Measurements from ENCODE around the gene EEFSEC.

Gene EEFSEC

DNA sequence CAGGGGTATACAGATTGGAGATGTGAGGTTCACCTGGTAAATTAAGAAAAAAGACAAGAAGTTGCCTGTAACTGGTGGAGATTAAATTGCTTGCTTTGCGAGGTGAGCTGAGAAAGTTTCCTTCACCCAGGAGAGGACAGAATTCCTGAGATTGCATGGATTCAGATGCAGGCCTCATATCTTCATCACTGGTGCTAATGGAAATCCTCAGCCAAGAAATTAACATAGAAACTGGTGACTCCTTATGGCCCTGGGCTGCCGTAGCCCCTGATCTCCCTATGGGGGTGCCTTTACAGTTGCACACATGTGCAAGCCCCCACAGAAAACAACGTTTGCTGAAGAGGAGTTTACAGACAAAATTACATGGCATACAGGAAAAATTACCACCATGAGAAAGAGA, 68.0 kb downstream of the EEFSEC start:
- no peak for DNase-seq

GRCh38 chr3:128222796-128223385, 69.6 kb downstream of the EEFSEC start:
- DNase-seq: no peak

DNA sequence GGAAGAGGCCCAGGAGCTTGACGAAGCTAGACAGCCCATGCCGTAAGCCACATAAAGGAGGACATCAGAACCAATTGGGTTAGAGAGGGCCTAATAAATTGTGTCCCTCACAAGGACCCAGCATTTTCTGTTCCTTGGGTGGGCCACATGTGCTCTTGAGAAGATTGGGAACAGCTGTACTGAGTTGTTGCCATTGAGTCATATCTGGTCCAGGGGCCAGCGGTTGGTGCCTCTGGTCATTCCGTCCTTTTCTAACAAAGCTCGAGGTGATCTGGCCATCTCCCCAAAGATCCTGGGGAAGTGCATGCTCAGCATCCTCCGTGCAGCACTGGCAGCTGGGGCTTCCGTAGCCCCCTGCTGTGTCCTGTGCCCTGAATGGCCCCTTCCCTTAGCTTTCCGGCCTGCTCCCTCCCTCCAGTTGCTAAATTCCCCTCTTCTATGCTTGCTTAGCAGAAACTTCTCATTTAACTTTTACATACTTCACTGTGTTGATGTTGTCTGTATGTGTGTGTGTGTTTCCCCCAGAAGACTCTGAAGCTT, 73.0 kb downstream of the EEFSEC start:
- no peak for DNase-seq

DNA sequence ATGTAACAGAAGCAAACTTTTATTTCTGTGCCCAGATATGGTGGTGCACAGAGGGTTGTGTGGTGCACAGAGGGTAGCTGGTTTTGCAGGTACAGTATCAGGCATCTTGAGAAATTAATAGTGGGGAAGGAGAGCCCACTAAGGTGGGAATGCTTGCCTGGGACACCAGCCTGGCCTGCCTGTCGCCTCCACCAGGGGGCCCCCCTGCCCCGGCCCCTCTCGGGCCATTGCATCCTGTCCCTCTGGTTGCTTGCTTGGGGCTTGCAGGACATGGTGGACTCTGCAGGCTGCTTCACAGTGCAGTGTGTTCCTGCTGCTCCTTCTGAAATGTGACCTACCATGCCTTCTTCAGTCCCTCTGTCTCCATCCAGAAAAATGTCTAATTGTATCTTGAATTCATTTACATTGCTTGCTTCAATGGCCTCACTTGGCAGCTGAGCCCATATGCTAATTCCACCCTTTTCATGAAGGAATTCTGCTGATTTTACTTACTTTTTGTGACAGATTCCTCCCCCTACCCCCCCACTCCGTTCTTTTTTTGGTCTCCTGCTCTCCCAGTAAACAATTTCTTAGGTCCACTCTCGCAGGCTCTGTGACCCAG, 73.6 kb downstream of the EEFSEC start:
- DNase-seq: no peak

- no peak for DNase-seq
These were observed 74.2 kb downstream of the EEFSEC start for GRCh38 chr3:128227507-128227906.

- no peak for DNase-seq
These were observed 75.2 kb downstream of the EEFSEC start for GRCh38 chr3:128228366-128228910.

DNA sequence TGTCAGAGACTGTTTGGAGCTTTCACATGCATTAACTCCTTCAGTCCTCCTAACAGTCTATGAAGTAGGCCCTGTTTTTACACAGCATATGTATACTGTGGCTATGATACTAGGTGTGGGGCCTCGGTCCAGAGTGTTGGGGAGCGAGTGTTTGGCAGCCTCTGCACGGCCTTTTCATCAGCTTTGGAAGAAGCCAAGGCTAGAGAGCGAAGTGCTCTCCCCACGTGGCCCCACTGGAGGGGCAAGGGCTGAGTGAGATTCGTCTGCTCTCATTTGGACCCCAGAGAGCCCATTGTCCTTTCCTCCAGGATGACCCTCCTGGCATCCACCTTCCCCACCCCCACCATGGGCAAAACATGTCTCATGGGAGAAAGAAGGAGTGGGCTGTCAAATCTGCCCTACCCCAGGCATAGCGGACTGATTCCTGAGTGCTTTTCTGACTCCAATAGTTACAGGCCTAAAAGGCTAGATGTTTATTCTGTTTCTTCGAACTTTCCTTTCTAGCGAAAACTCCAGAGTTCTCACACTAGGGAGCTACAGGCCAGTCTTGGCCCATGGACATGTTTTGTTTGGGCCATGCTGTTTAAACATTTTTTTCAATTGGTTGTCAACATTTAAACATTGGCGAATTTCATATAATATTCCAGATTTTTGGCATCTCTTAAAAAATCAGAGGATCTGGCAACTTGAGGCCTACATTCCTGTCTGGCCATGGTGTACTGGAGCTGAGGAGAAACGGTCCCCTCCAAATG, 76.0 kb downstream of the EEFSEC start:
- DNase-seq: no peak

DNA sequence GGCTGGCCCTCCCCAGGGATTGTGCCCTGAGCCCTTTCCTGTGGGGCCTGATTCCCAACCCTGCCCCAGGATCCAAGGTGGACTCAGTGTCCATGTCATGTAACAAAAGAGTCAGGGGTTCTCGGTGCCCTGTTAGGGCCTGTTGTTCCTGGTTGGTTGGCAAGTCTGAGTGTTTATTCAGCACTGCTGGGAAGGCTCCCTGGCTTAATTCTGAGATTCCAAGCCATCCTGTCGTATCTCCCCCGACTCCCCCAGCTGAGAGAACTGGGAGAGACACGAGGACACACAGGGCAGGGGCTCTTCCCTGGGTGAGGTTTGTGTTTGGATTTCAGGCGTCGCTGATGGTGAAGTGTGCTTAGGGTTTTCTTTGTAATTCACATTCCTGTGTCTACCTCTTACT, 78.3 kb downstream of the EEFSEC start:
- DNase-seq: no peak

DNA sequence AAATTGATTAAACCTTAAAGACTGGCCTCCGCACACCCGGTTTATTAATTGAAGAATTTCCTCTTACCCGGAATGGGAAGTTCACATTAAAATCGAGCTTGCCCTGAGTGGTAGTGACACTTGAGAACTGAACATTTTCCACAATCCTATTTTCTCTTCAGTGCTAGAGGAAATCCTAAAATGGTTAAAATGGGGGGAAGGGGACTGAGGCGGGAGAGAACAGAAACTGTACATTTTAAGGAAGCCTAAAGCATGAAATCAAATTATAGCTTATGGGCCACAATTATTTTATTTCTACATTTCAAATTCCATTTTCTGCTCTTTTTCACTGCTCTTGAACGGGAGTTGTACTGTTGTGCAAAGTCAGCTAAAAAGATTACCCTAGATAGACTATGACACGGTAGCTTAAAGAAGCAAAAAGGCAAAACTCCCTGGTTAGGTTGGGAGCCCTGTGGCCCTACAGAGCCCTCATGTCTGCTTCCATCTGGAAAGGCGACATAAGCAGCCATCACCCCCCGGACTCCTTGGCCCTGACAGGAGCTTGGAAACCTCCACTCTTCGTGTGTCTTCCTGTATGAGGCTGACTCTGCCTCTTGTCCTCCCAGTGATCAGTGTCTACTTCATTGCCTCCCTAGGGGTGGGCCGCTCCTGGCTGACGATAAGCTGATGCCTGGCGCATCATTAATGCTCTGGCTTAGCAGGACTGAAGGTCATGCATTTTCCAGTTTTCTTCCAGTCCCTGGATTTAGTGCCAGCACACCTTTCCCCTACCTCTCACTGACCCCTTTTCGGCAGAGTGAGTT, 79.3 kb downstream of the EEFSEC start:
- DNase-seq: no peak

GRCh38 chr3:128235207-128235926, 82.1 kb downstream of the EEFSEC start:
- no peak for DNase-seq

GRCh38 chr3:128236657-128237056, 83.4 kb downstream of the EEFSEC start:
- DNase-seq: no peak

- no peak for DNase-seq
These were observed 84.3 kb downstream of the EEFSEC start for GRCh38 chr3:128237348-128238183.

DNA sequence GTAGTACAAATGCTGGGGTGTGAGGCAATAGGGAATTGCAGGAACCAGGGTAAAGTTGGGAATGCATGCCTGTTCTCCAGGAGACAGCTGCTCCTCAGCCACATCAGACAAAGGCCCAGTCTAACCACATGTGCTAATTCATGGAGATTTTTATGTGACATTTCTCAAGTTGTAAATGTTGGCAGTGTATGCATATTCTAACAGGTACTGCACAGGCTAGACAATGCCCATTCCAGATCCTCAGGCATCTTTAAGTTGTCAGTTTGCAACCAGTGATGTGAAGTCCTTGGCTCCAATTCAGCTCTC, 84.9 kb downstream of the EEFSEC start:
- DNase-seq: no peak

DNA sequence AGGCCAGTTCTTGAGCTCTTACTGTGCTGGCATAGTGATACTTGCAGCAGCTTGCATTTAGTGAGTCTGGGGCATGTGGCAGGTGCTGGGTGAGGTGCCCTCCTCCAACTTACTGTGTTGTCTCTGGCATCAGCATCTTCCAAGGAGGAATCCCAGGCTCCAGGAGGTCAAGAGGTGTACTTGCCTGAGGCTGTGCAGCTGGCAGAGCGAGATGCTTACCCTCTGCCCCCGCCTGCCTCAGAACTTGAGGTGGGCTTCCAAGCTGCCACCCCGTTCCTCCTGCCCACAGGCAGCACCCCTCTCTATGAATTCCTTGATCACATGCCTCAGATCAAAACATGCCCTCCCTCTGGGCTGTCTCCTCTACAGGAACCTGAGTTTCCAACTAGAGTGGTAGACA, 86.0 kb downstream of the EEFSEC start:
- DNase-seq: no peak

GRCh38 chr3:128240232-128240631, 87.0 kb downstream of the EEFSEC start:
- DNase-seq: no peak

- DNase-seq: no peak
These were observed 88.5 kb downstream of the EEFSEC start for GRCh38 chr3:128241741-128242140.

- DNase-seq: no peak
These were observed 89.7 kb downstream of the EEFSEC start for GRCh38 chr3:128242818-128243601.

- no peak for DNase-seq
These were observed 90.6 kb downstream of the EEFSEC start for GRCh38 chr3:128243602-128244504.

DNA sequence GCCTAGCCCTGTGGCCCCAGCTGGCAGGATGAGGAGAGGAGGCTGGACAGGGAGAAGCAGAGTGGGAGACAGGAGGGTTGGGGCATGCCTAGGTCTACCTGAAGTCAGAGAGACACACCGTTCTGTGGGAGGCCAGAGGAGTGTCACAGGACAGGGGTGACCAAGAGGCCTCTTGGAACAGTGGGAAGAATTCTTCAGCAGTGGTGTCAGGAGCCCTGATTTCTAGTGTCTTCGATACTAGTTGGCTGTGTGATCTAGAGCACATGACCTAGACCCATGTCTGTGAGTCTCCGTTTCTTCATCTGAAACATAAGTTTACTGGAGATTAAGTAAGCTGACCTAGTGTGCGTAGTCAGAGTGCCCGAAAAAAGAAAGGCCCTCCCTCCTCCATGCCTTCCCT, 92.2 kb downstream of the EEFSEC start:
- no peak for DNase-seq

All from NCI-H774 (cell line).